GM10266 (cell line): ENCODE measurements around the gene HPCA.

Source experiments
- DNase-seq: peaks from one replicate; pipeline ENCODE4 v3.0.0; 2012; ENCODE audit errors: extremely low spot score
- TF ChIP-seq, protein P1 (sequence below): IDR thresholded peaks from 2 replicates; pipeline ENCODE4 v1.5.1; 2012; ENCODE audit warnings: mild to moderate bottlenecking, low read depth; ENCODE audit not compliant: control insufficient read depth, insufficient read depth; ENCODE audit errors: missing control alignments

Gene HPCA

GRCh38 chr1:32884032-32884372 lies 2.3 kb upstream of the HPCA start:
- TF ChIP-seq, protein P1, sequence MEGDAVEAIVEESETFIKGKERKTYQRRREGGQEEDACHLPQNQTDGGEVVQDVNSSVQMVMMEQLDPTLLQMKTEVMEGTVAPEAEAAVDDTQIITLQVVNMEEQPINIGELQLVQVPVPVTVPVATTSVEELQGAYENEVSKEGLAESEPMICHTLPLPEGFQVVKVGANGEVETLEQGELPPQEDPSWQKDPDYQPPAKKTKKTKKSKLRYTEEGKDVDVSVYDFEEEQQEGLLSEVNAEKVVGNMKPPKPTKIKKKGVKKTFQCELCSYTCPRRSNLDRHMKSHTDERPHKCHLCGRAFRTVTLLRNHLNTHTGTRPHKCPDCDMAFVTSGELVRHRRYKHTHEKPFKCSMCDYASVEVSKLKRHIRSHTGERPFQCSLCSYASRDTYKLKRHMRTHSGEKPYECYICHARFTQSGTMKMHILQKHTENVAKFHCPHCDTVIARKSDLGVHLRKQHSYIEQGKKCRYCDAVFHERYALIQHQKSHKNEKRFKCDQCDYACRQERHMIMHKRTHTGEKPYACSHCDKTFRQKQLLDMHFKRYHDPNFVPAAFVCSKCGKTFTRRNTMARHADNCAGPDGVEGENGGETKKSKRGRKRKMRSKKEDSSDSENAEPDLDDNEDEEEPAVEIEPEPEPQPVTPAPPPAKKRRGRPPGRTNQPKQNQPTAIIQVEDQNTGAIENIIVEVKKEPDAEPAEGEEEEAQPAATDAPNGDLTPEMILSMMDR: no peak
- DNase-seq: no peak

DNA sequence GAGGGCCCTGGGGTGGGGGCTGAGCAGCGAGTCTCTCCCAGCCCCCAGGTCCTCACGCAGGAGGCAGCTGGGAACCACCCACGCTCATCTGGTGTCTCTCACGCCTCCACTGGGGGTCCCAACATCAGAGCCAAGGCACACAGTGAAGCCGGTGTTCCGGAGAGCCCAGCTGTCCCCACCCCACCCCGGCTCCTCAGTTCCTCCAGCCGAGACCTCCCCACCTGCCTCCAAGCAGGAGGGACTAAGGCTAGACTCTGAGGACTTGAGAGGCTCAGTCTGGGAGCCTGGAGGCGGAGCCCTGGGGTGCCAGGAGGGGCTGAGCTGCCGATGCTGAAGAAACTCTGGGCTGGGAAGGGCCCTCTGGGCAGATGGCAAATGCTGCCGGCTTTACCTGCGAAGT lies 1.6 kb upstream of the HPCA start:
- no peak for DNase-seq

GRCh38 chr1:32885676-32886003 lies 651 bp upstream of the HPCA start:
- TF ChIP-seq, protein P1: no peak
- no peak for DNase-seq

More for the DNA sequence above, 1.6 kb upstream of the HPCA start:
- TF ChIP-seq, protein P1: no peak

- DNase-seq: no peak
- TF ChIP-seq, protein P1: no peak
Measured at GRCh38 chr1:32886828-32887414, 630 bp downstream of the HPCA start.

DNA sequence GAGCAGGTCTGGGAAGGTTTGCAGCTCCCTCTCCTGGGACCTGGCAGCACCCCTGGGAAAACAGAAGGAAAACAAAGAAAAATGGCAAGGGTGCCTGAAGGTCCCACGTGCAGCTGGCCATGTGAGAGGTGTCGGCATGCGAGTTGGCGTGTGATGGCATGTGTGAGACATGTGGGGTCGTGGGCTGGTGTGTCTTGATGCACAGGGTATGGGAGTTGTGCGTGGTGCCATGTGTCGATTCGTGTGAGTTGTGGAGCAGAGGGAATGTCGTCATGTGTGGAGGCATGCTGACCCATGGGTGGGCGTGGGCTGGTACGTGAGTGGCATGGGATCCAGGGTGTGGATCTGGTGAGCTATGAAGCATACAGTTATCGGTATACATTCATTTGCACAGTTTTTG lies 1.3 kb downstream of the HPCA start:
- no peak for DNase-seq
- TF ChIP-seq, protein P1: no peak

GRCh38 chr1:32888134-32888533 lies 1.8 kb downstream of the HPCA start:
- no peak for DNase-seq
- TF ChIP-seq, protein P1: no peak

DNA sequence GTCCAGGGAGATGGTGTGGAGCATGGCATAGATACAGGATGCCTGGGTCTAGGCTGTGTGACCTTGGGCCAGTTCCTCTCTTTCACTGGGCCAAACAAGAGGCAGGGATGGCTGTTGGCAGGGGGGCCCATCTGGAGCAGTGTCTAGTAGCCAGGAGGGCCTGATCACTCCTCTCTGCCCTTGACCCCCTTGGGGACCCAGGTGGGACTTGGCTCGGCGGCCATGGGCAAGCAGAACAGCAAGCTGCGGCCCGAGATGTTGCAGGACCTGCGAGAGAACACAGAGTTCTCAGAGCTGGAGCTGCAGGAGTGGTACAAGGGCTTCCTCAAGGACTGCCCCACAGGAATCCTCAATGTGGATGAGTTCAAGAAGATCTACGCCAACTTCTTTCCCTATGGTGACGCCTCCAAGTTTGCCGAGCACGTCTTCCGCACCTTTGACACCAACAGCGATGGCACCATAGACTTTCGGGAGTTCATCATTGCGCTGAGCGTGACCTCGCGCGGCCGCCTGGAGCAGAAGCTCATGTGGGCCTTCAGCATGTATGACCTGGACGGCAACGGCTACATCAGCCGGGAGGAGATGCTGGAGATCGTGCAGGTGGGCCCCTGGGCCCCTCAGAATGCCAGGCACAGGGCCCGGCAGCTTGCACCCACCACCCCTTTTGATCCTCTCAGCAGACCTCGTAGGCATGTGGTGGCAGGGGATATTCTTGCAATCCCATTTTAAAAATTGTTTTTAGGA lies 2.6 kb downstream of the HPCA start:
- DNase-seq: no peak

More for the DNA sequence above, 2.6 kb downstream of the HPCA start:
- TF ChIP-seq, protein P1: no peak
